ENCODE measurements around the gene ANK2.
A peak's percentile ranks its signal among the peaks of the same experiment; 100 is the strongest.

The ANK2 gene

GRCh38 chr4:113071274-113071673 is 21.8 kb downstream of the ANK2 start:
- TF ChIP-seq CTCF (conservative IDR thresholded peaks at IDR 0.05; ENCODE audit: low read length): no peak
- no peak overlapping the region for H3K4me3 ChIP-seq (ENCODE audit: low read length)
- no peak for DNase-seq (ENCODE audit: low read depth)

- DNase-seq (ENCODE audit: low read depth): no peak
- no peak overlapping the region for H3K4me3 ChIP-seq (ENCODE audit: low read length)
- TF ChIP-seq CTCF (conservative IDR thresholded peaks at IDR 0.05; ENCODE audit: low read length): no peak
Observed at GRCh38 chr4:113071805-113072204, 22.4 kb downstream of the ANK2 start.

- no peak for DNase-seq (ENCODE audit: low read depth)
- TF ChIP-seq CTCF (conservative IDR thresholded peaks at IDR 0.05; ENCODE audit: low read length): no peak
- H3K4me3 ChIP-seq (ENCODE audit: low read length): no peak overlapping the region
Observed at GRCh38 chr4:113073451-113074005, 24.1 kb downstream of the ANK2 start.

GRCh38 chr4:113077575-113077974 is 28.1 kb downstream of the ANK2 start:
- no peak for DNase-seq (ENCODE audit: low read depth)
- H3K4me3 ChIP-seq (ENCODE audit: low read length): no peak overlapping the region
- no peak for TF ChIP-seq CTCF (conservative IDR thresholded peaks at IDR 0.05; ENCODE audit: low read length)

GRCh38 chr4:113078066-113078465 is 28.6 kb downstream of the ANK2 start:
- DNase-seq (ENCODE audit: low read depth): no peak
- no peak for TF ChIP-seq CTCF (conservative IDR thresholded peaks at IDR 0.05; ENCODE audit: low read length)
- H3K4me3 ChIP-seq (ENCODE audit: low read length): no peak overlapping the region

- TF ChIP-seq CTCF (conservative IDR thresholded peaks at IDR 0.05; ENCODE audit: low read length): no peak
- H3K4me3 ChIP-seq (ENCODE audit: low read length): no peak overlapping the region
- DNase-seq (ENCODE audit: low read depth): peak; percentile 20
Observed at GRCh38 chr4:113080050-113080449, 30.6 kb downstream of the ANK2 start.

- TF ChIP-seq CTCF (conservative IDR thresholded peaks at IDR 0.05; ENCODE audit: low read length): no peak
- no peak for DNase-seq (ENCODE audit: low read depth)
- H3K4me3 ChIP-seq (ENCODE audit: low read length): no peak overlapping the region
Observed at GRCh38 chr4:113080624-113081023, 31.2 kb downstream of the ANK2 start.

All from AG10803 (cell line).